Neural crest cell (in vitro differentiated cells): ENCODE results near the gene SEMA6D. TPM values are rescaled to one million over a fixed set of nuclear protein-coding genes. Genes with fewer than 3 reads are reported as not detected.

Experiments used
- DNase-seq: peaks from one replicate; pipeline ENCODE4 v3.0.0; 2021; ENCODE audit warnings: low read depth, mixed read lengths, low spot score
- H3K27ac Mint-ChIP-seq: one replicate; pipeline ENCODE4 v1.8.0; 2021; ENCODE audit warnings: mild to moderate bottlenecking, mixed read lengths; ENCODE audit not compliant: unreplicated experiment
- H3K27me3 Mint-ChIP-seq: 2 replicates; pipeline ENCODE4 v1.8.0; 2021; ENCODE audit warnings: low read depth, mild to moderate bottlenecking, mixed read lengths
- H3K36me3 Mint-ChIP-seq: 2 replicates; pipeline ENCODE4 v1.8.0; 2021; ENCODE audit warnings: low read depth, mild to moderate bottlenecking, mixed read lengths
- H3K4me1 Mint-ChIP-seq: 2 replicates; pipeline ENCODE4 v1.8.0; 2021; ENCODE audit warnings: mixed read lengths
- H3K4me3 Mint-ChIP-seq: one replicate; pipeline ENCODE4 v1.8.0; 2021; ENCODE audit warnings: mild to moderate bottlenecking, mixed read lengths
- H3K9me3 Mint-ChIP-seq: 2 replicates; pipeline ENCODE4 v1.8.0; 2021; ENCODE audit warnings: mixed read lengths
- total RNA-seq: library from RNA; stranded (reverse); gene quantifications from 2 replicates; pipeline ENCODE4 v1.2.1, GENCODE V29; 2021
- TF ChIP-seq, protein P1 (sequence below): fragments of 200-600 bp; sonication (generic); conservative IDR thresholded peaks from 2 replicates; pipeline ENCODE4 v1.5.0; 2021; ENCODE audit warnings: antibody characterized with exemption, mild to moderate bottlenecking

The SEMA6D gene
- total RNA-seq, 1 donor from 2014 or later: 11.1 TPM

DNA sequence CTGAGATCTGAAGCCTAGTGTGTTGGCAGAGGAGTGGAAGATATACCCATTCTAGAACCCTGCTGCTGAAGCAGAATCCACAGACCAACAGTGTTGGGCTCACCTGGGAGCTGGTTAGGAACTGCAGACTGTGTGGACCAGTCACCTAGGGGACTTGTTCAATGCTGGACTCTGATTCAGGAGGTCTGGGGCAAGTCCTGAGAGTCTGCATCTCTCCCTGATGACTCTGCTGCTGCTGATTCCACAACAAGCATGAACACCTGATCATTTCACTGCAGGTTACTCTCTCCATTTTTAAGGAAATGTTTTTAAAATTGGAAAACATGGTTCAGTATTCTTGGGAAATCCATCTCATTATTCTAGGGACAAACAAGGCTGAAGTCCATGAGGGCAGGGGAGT is 84.9 kb downstream of the SEMA6D start:
- Mint-ChIP-seq H3K4me3 (no peak overlapping the region), H3K36me3 (no peaks in the 10 kb centered on the region), H3K27me3 (no peaks in the 10 kb centered on the region), H3K4me1 (no peaks in the 10 kb centered on the region), H3K9me3 (no peaks in the 10 kb centered on the region), H3K27ac (no peak overlapping the region)
- TF ChIP-seq, protein P1, sequence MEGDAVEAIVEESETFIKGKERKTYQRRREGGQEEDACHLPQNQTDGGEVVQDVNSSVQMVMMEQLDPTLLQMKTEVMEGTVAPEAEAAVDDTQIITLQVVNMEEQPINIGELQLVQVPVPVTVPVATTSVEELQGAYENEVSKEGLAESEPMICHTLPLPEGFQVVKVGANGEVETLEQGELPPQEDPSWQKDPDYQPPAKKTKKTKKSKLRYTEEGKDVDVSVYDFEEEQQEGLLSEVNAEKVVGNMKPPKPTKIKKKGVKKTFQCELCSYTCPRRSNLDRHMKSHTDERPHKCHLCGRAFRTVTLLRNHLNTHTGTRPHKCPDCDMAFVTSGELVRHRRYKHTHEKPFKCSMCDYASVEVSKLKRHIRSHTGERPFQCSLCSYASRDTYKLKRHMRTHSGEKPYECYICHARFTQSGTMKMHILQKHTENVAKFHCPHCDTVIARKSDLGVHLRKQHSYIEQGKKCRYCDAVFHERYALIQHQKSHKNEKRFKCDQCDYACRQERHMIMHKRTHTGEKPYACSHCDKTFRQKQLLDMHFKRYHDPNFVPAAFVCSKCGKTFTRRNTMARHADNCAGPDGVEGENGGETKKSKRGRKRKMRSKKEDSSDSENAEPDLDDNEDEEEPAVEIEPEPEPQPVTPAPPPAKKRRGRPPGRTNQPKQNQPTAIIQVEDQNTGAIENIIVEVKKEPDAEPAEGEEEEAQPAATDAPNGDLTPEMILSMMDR: no peak
- no peak for DNase-seq

DNA sequence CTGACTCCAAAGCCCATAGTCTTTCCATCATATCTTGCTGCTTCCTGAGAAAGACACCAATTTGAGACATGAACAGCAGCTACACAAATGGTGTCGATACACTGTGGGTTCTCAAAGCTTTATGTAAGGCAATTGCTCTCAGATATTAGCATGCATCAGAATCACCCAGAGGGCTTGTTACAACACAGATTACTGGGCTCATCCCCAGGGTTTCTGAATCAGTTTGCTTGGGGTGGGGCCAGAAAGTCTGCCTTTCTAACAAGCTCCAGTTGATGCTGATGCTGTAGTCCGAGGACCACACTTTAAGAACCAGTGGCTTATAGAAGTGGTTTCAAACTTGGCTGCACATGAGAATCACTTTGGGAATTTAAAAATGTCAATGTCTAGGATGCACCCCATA is 86.5 kb downstream of the SEMA6D start:
- no peak for DNase-seq
- Mint-ChIP-seq H3K9me3 (no peaks in the 10 kb centered on the region), H3K4me3 (no peak overlapping the region), H3K27me3 (no peaks in the 10 kb centered on the region), H3K4me1 (no peaks in the 10 kb centered on the region), H3K36me3 (no peaks in the 10 kb centered on the region), H3K27ac (no peak overlapping the region)
- TF ChIP-seq, protein P1: no peak

- TF ChIP-seq, protein P1: no peak
- DNase-seq: no peak
- Mint-ChIP-seq H3K9me3 (no peaks in the 10 kb centered on the region), H3K4me1 (no peaks in the 10 kb centered on the region), H3K27ac (no peak overlapping the region), H3K4me3 (no peak overlapping the region), H3K36me3 (no peaks in the 10 kb centered on the region), H3K27me3 (no peaks in the 10 kb centered on the region)
These were observed 87.4 kb downstream of the SEMA6D start for GRCh38 chr15:47804733-47805132.

- Mint-ChIP-seq H3K27me3 (no peaks in the 10 kb centered on the region), H3K27ac (no peak overlapping the region), H3K36me3 (no peaks in the 10 kb centered on the region), H3K4me1 (no peaks in the 10 kb centered on the region), H3K9me3 (no peaks in the 10 kb centered on the region), H3K4me3 (no peak overlapping the region)
- TF ChIP-seq, protein P1: no peak
- DNase-seq: no peak
These were observed 88.7 kb downstream of the SEMA6D start for GRCh38 chr15:47806008-47806407.

GRCh38 chr15:47811172-47811571 is 93.9 kb downstream of the SEMA6D start:
- no peak overlapping the region for H3K27ac Mint-ChIP-seq

More at GRCh38 chr15:47811172-47811571, 93.9 kb downstream of the SEMA6D start:
- no peaks in the 10 kb centered on the region for H3K36me3 Mint-ChIP-seq
- DNase-seq: no peak
- TF ChIP-seq, protein P1: no peak
- no peaks in the 10 kb centered on the region for H3K9me3 Mint-ChIP-seq
- no peak overlapping the region for H3K4me3 Mint-ChIP-seq
- H3K27me3 Mint-ChIP-seq: no peaks in the 10 kb centered on the region
- H3K4me1 Mint-ChIP-seq: no peaks in the 10 kb centered on the region
